ENCODE measurements around the gene SDS.

Gene SDS

DNA sequence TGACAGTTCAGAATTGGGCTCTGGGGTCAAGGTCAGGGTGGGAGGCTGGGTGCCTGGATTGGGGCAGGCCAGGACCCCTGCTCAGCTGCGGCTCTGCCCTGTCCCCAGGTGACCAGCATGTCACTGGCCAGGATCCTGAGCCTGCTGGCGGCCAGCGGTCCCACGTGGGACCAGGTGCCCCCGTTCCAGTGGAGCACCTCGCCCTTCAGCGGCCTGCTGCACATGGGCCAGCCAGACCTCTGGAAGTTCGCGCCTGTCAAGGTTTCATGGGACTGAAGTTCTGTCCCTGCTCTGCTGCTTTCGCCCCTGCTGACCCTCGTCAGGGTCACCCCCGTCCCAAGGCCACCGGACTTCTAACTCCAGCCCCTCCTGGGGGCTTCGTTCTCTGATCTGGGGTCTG is 15.3 kb downstream of the SDS start:
- Histone ChIP-seq H3K79me2 (ENCODE audit: low read length) (no peaks in the 10 kb centered on the region), H3K4me2 (ENCODE audit: low read length) (no peak overlapping the region), H3K9ac (ENCODE audit: low read length) (no peak overlapping the region), H2AFZ (ENCODE audit: low read depth, low read length) (no peak overlapping the region), H3K9me3 (ENCODE audit: insufficient read depth, low read length) (no peaks in the 10 kb centered on the region), H4K20me1 (ENCODE audit: insufficient read depth, low read length) (no peaks in the 10 kb centered on the region), H3K36me3 (replicated peaks; ENCODE audit: low read depth, low read length) (peaks cover 3% of the 10 kb centered on the region), H3K4me3 (ENCODE audit: low read length) (no peak overlapping the region), H3K27me3 (ENCODE audit: low read depth, low read length) (no peaks in the 10 kb centered on the region), H3K27ac (ENCODE audit: low read length) (no peak overlapping the region), H3K4me1 (ENCODE audit: low read length) (no peaks in the 10 kb centered on the region)
- no peak for TF ChIP-seq EZH2phosphoT487 (IDR thresholded peaks at IDR 0.05; ENCODE audit: low read depth)
- TF ChIP-seq, protein P1, sequence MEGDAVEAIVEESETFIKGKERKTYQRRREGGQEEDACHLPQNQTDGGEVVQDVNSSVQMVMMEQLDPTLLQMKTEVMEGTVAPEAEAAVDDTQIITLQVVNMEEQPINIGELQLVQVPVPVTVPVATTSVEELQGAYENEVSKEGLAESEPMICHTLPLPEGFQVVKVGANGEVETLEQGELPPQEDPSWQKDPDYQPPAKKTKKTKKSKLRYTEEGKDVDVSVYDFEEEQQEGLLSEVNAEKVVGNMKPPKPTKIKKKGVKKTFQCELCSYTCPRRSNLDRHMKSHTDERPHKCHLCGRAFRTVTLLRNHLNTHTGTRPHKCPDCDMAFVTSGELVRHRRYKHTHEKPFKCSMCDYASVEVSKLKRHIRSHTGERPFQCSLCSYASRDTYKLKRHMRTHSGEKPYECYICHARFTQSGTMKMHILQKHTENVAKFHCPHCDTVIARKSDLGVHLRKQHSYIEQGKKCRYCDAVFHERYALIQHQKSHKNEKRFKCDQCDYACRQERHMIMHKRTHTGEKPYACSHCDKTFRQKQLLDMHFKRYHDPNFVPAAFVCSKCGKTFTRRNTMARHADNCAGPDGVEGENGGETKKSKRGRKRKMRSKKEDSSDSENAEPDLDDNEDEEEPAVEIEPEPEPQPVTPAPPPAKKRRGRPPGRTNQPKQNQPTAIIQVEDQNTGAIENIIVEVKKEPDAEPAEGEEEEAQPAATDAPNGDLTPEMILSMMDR (IDR thresholded peaks at IDR 0.05; ENCODE audit: low read depth, low read length) = no peak

DNA sequence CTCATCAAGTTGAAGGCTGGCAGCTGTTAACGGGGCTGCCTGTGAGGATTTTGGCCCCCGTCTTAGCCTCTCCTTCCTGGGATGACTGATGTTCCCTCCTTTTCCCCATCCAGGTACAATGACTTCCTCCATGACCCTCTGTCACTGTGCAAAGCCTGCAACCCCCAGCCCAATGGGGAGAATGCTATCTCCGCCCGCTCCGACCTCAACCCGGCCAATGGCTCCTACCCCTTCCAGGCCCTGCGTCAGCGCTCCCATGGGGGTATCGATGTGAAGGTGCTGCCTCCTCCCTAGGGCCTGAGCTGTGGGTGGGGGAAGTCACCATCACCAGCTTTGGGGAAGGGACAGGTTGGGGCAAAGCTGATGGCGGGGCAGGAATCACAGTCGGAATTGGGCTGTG is 16.1 kb downstream of the SDS start:
- no peak overlapping the region for H3K4me3 ChIP-seq (ENCODE audit: low read length)
- H3K36me3 ChIP-seq (replicated peaks; ENCODE audit: low read depth, low read length) = peaks cover 3% of the 10 kb centered on the region
- no peaks in the 10 kb centered on the region for H3K79me2 ChIP-seq (ENCODE audit: low read length)
- H3K9ac ChIP-seq (ENCODE audit: low read length) = no peak overlapping the region
- H3K27ac ChIP-seq (ENCODE audit: low read length) = no peak overlapping the region
- H3K4me2 ChIP-seq (ENCODE audit: low read length) = no peak overlapping the region
- no peaks in the 10 kb centered on the region for H3K9me3 ChIP-seq (ENCODE audit: insufficient read depth, low read length)
- TF ChIP-seq EZH2phosphoT487 (IDR thresholded peaks at IDR 0.05; ENCODE audit: low read depth) = no peak
- TF ChIP-seq, protein P1 (IDR thresholded peaks at IDR 0.05; ENCODE audit: low read depth, low read length) = no peak
- H3K4me1 ChIP-seq (ENCODE audit: low read length) = no peaks in the 10 kb centered on the region
- H3K27me3 ChIP-seq (ENCODE audit: low read depth, low read length) = no peaks in the 10 kb centered on the region
- no peaks in the 10 kb centered on the region for H4K20me1 ChIP-seq (ENCODE audit: insufficient read depth, low read length)
- H2AFZ ChIP-seq (ENCODE audit: low read depth, low read length) = no peak overlapping the region

- peaks cover 3% of the 10 kb centered on the region for H3K36me3 ChIP-seq (replicated peaks; ENCODE audit: low read depth, low read length)
- no peaks in the 10 kb centered on the region for H3K27me3 ChIP-seq (ENCODE audit: low read depth, low read length)
- TF ChIP-seq, protein P1 (IDR thresholded peaks at IDR 0.05; ENCODE audit: low read depth, low read length) = no peak
- no peak for TF ChIP-seq EZH2phosphoT487 (IDR thresholded peaks at IDR 0.05; ENCODE audit: low read depth)
Measured at GRCh38 chr12:113386866-113387566, 16.7 kb downstream of the SDS start.

GRCh38 chr12:113385282-113385882 is 18.3 kb downstream of the SDS start:
- Histone ChIP-seq H3K4me3 (ENCODE audit: low read length) (no peak overlapping the region), H3K27ac (ENCODE audit: low read length) (no peak overlapping the region), H3K4me2 (ENCODE audit: low read length) (no peak overlapping the region), H3K79me2 (ENCODE audit: low read length) (no peaks in the 10 kb centered on the region), H3K9ac (ENCODE audit: low read length) (no peak overlapping the region), H3K4me1 (ENCODE audit: low read length) (no peaks in the 10 kb centered on the region), H3K36me3 (replicated peaks; ENCODE audit: low read depth, low read length) (peaks cover 3% of the 10 kb centered on the region), H3K27me3 (ENCODE audit: low read depth, low read length) (no peaks in the 10 kb centered on the region), H4K20me1 (ENCODE audit: insufficient read depth, low read length) (no peaks in the 10 kb centered on the region), H3K9me3 (ENCODE audit: insufficient read depth, low read length) (no peaks in the 10 kb centered on the region), H2AFZ (ENCODE audit: low read depth, low read length) (no peak overlapping the region)
- TF ChIP-seq, protein P1 (IDR thresholded peaks at IDR 0.05; ENCODE audit: low read depth, low read length) = no peak
- TF ChIP-seq EZH2phosphoT487 (IDR thresholded peaks at IDR 0.05; ENCODE audit: low read depth) = no peak

More at GRCh38 chr12:113386866-113387566, 16.7 kb downstream of the SDS start:
- H3K9ac ChIP-seq (ENCODE audit: low read length) = no peak overlapping the region
- no peaks in the 10 kb centered on the region for H3K79me2 ChIP-seq (ENCODE audit: low read length)
- H3K27ac ChIP-seq (ENCODE audit: low read length) = no peak overlapping the region
- H3K4me1 ChIP-seq (ENCODE audit: low read length) = no peaks in the 10 kb centered on the region
- H4K20me1 ChIP-seq (ENCODE audit: insufficient read depth, low read length) = no peaks in the 10 kb centered on the region
- H3K4me3 ChIP-seq (ENCODE audit: low read length) = no peak overlapping the region
- no peak overlapping the region for H2AFZ ChIP-seq (ENCODE audit: low read depth, low read length)
- H3K4me2 ChIP-seq (ENCODE audit: low read length) = no peak overlapping the region
- no peaks in the 10 kb centered on the region for H3K9me3 ChIP-seq (ENCODE audit: insufficient read depth, low read length)

Measured in OCI-LY3 (cell line).